ENCODE data around the gene RIN1. TPM values are rescaled to one million over a fixed set of nuclear protein-coding genes. Genes with fewer than 3 reads are reported as not detected.

RIN1 gene
- total and polyA plus RNA-seq, 2 experiments from 2014 or later, result 2.5 to 8.2 TPM

DNA sequence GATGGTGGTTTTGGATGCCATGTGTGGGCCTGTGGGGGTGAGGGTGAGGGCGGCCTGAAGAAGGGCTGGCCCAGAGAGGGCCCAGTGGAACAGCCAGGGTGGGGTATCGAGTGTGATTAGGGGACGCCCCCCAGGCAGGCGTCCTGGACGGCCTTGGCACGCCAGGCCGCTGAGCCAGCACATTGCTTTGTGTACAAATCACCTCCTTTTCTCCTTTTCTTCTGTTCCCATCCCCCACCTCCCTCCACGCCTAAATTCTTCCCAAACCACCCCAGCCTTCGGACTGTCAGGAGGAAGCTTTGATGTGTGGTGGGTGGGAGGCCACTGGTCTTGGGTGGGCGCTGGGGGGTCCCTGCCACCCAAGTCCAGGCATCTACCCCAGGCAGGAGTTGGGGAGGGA lies 11.6 kb downstream of the RIN1 start:
- DNase-seq (ENCODE audit: low spot score) (no peak), ATAC-seq (no peak)
- no peak overlapping the region for H3K4me2 ChIP-seq
- no peaks in the 10 kb centered on the region for H3K27me3 ChIP-seq (ENCODE audit: insufficient read depth)
- peaks cover 25% of the 10 kb centered on the region for H3K27me3 Mint-ChIP-seq (ENCODE audit: insufficient read depth, low read depth, poor library complexity)
- peaks cover 21% of the 10 kb centered on the region for H3K4me1 Mint-ChIP-seq
- H3K4me1 ChIP-seq (ENCODE audit: insufficient read depth), result peaks cover 5% of the 10 kb centered on the region; the same call in 1 of the 2 replicates
- H3K36me3 Mint-ChIP-seq (ENCODE audit: low read depth), result peaks cover 6% of the 10 kb centered on the region
- no peaks in the 10 kb centered on the region for H4K20me1 ChIP-seq (replicated peaks; ENCODE audit: insufficient read depth)
- TF ChIP-seq STAT1 (IDR thresholded peaks at IDR 0.05; ENCODE audit: unreplicated experiment) (no peak), REST (IDR thresholded peaks at IDR 0.05; ENCODE audit: unreplicated experiment) (no peak), ZNF331 (CRISPR knock-in tag; IDR thresholded peaks at IDR 0.05; ENCODE audit: low read depth) (no peak), CREB1 (CRISPR knock-in tag; IDR thresholded peaks at IDR 0.05; ENCODE audit: low read depth) (no peak), NANOG (IDR thresholded peaks at IDR 0.05; ENCODE audit: borderline replicate concordance) (no peak), JUNB (IDR thresholded peaks at IDR 0.05; ENCODE audit: unreplicated experiment) (no peak)
- TF ChIP-seq, protein P1, sequence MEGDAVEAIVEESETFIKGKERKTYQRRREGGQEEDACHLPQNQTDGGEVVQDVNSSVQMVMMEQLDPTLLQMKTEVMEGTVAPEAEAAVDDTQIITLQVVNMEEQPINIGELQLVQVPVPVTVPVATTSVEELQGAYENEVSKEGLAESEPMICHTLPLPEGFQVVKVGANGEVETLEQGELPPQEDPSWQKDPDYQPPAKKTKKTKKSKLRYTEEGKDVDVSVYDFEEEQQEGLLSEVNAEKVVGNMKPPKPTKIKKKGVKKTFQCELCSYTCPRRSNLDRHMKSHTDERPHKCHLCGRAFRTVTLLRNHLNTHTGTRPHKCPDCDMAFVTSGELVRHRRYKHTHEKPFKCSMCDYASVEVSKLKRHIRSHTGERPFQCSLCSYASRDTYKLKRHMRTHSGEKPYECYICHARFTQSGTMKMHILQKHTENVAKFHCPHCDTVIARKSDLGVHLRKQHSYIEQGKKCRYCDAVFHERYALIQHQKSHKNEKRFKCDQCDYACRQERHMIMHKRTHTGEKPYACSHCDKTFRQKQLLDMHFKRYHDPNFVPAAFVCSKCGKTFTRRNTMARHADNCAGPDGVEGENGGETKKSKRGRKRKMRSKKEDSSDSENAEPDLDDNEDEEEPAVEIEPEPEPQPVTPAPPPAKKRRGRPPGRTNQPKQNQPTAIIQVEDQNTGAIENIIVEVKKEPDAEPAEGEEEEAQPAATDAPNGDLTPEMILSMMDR (conservative IDR thresholded peaks at IDR 0.05; ENCODE audit: low read depth in 2 of 2), result no peak
- no peak overlapping the region for H2AFZ ChIP-seq
- no peaks in the 10 kb centered on the region for H3K9me2 ChIP-seq (ENCODE audit: insufficient read depth)
- no peak overlapping the region for H3K27ac ChIP-seq (ENCODE audit: low read depth)
- no peaks in the 10 kb centered on the region for H3K36me3 ChIP-seq (ENCODE audit: insufficient read depth)
- H3K27ac Mint-ChIP-seq, result no peak overlapping the region
- no peaks in the 10 kb centered on the region for H3F3A ChIP-seq (replicated peaks; ENCODE audit: low read depth)
- H3K4me3 ChIP-seq, result no peak overlapping the region
- peaks cover 8% of the 10 kb centered on the region; the same call in 2 of the 3 replicates for H3K9me3 Mint-ChIP-seq
- no peak overlapping the region for H3K4me3 Mint-ChIP-seq
- no peaks in the 10 kb centered on the region for H3K79me2 ChIP-seq (replicated peaks; ENCODE audit: insufficient read depth)

DNA sequence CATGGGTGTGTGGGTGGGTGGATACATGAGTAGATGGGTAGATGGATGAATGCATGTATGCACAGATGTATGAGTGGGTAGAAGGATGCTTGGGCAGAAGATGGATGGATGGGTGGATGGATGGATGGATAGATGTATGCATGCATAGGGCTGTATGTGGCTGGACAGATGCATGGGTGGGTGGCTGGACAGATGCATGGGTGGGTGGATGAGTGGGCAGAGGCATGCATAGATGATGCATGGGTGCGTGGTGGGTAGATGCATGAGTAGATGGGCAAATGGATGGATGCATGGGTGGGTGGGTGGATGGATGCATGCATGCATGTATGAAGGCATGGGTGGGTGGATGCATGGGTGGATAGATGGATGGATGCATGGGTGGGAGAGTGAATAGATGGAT lies 12.6 kb downstream of the RIN1 start:
- Histone ChIP-seq H3K4me2 (no peak overlapping the region), H3K36me3 (ENCODE audit: insufficient read depth) (no peaks in the 10 kb centered on the region), H3K79me2 (replicated peaks; ENCODE audit: insufficient read depth) (no peaks in the 10 kb centered on the region), H3K9me2 (ENCODE audit: insufficient read depth) (no peaks in the 10 kb centered on the region), H3K27ac (ENCODE audit: low read depth) (no peak overlapping the region), H3F3A (replicated peaks; ENCODE audit: low read depth) (0 out of 2 replicates have a peak, but pooled peaks cover 2% of the 10 kb centered on the region), H3K27me3 (ENCODE audit: insufficient read depth) (no peaks in the 10 kb centered on the region), H4K20me1 (replicated peaks; ENCODE audit: insufficient read depth) (no peaks in the 10 kb centered on the region), H3K4me1 (ENCODE audit: insufficient read depth) (peaks cover 7% of the 10 kb centered on the region; the same call in 1 of the 2 replicates), H2AFZ (no peak overlapping the region), H3K4me3 (no peak overlapping the region)
- Mint-ChIP-seq H3K4me3 (no peak overlapping the region), H3K4me1 (peaks cover 24% of the 10 kb centered on the region), H3K9me3 (peaks cover 18% of the 10 kb centered on the region), H3K27ac (no peak overlapping the region), H3K36me3 (ENCODE audit: low read depth) (peaks cover 16% of the 10 kb centered on the region), H3K27me3 (ENCODE audit: insufficient read depth, low read depth, poor library complexity) (peaks cover 29% of the 10 kb centered on the region)
- ATAC-seq, result no peak
- TF ChIP-seq JUNB (IDR thresholded peaks at IDR 0.05; ENCODE audit: unreplicated experiment), result no peak
- DNase-seq (ENCODE audit: low spot score), result no peak
